ENCODE results near the gene HSDL1.

The HSDL1 gene

DNA sequence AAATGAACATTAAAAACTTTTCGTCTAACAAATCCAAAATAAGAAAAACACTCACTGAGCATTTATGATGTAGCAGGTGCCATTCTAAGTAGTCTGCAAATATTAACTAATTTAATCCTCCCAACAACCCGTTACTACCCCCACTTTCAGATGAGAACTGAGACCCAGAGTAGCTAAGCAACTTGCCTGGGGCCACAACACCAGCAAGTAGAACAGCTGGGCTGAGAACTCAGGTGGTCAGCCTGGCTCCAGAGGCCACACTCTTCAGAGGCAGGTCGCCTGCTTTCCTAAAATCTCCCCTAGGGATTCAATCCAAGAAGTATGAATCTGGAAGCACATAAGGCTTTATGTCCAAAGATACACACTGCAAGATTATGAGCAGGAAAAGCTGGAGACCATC, 34.5 kb downstream of the HSDL1 start:
- in situ Hi-C loops (cut with HindIII; ENCODE audit: low sequenced_read_pairs): no loop called here

- in situ Hi-C loops (cut with HindIII; ENCODE audit: low sequenced_read_pairs): no loop called here
Observed at GRCh38 chr16:84109598-84110335, 35.2 kb downstream of the HSDL1 start.

- in situ Hi-C loops (cut with HindIII; ENCODE audit: low sequenced_read_pairs): no loop called here
Observed at GRCh38 chr16:84107921-84108320, 37.1 kb downstream of the HSDL1 start.

GRCh38 chr16:84105948-84106740, 38.8 kb downstream of the HSDL1 start:
- in situ Hi-C loops (cut with HindIII; ENCODE audit: low sequenced_read_pairs): no loop called here

DNA sequence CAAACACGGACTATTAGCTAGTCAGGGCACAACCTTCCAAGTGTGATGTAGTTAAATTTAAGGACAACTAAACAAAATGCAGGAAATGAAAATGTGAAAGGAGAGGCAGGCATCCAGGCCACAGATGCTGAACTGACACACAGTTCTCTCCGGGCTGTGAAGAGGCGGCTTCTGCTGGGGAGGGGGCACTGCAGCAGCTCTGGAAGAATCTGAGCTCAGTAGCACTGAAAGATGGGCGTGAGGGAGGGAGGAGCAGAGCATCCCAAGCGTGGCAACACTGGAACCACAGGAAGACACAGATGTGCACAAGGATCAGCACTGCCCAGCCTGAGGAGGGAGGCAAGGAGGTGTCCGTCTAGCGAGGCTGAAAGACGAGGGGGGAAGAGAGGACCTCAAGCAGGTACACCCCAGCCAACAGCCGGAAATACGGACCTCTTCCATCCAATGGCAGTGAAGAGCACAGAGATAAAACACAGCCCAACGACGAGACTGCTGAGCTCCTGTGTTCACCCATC, 39.6 kb downstream of the HSDL1 start:
- in situ Hi-C loops (cut with HindIII; ENCODE audit: low sequenced_read_pairs): no loop called here

- in situ Hi-C loops (cut with HindIII; ENCODE audit: low sequenced_read_pairs): loop anchor here (5.0 kb wide), 2 partner anchors 48 to 72 kb away; no protein-coding TSS in a partner anchor
Observed at GRCh38 chr16:84104231-84104630, 40.7 kb downstream of the HSDL1 start.

- in situ Hi-C loops (cut with HindIII; ENCODE audit: low sequenced_read_pairs): loop anchor here (5.0 kb wide), 2 partner anchors 49 to 71 kb away; no protein-coding TSS in a partner anchor
Observed at GRCh38 chr16:84103678-84104077, 41.3 kb downstream of the HSDL1 start.

GRCh38 chr16:84098939-84099338, 46.0 kb downstream of the HSDL1 start:
- in situ Hi-C loops (cut with HindIII; ENCODE audit: low sequenced_read_pairs): no loop called here

DNA sequence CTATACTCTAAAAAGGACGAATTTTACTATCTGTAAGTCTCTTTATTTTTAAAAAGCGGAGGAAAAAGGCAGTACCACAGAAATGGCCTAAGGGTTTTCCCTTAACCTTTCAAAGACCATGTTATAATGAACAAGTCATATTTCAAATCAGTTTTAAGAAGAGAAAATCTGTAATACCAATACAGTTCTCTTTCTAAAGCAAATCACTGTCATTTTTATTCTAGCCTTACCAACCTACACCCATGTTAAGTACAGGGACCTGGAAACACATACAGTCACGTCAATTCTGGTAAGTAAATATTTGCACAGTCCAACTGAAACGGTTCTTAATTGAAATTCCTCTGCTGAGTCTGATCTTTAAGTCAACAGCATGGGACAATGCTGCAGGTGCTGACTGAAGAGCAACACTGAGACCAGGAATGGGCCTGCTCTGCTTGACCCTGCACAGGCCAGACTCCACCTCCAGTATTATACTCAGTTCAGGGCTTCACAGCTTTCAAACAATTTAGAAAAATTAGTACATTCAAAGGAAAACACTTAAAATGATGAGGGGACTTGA, 48.5 kb downstream of the HSDL1 start:
- in situ Hi-C loops (cut with HindIII; ENCODE audit: low sequenced_read_pairs): no loop called here

GRCh38 chr16:84095466-84095865, 49.5 kb downstream of the HSDL1 start:
- in situ Hi-C loops (cut with HindIII; ENCODE audit: low sequenced_read_pairs): no loop called here

- in situ Hi-C loops (cut with HindIII; ENCODE audit: low sequenced_read_pairs): no loop called here
Observed at GRCh38 chr16:84093879-84094270, 51.1 kb downstream of the HSDL1 start.

DNA sequence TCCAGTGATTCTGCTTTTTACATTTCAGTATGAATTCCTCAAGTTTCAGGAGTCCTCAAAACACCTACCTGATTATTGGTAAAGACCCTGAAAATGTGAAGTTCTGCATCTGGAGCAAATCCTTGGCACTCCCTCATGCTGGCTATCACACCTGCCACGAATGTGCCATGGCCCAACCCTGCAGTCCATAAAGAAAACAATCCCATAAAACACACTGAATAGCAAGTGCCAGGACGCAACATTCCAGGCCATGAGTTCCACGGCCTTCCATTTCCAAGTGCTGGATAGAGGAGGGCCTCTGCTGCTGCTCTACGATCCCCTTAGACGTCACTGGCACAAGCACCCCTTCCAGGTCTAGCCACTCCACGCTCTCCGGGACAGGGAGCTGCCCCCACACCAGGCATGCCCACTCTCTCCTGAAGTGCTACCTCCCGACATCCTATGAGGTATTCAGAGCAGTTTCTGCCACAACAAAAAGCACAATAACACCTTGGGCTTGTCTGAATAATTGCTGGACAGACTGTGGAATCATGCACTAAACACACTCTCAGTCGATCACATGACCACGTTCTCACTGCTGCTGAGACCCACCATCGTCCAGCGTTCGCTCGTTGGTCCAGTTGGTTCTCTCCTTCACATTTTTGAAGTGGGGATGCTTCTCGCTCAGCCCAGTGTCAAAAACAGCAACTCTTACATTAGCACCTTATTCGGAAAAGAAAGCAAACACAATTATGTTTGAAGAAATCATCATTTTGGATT, 51.7 kb downstream of the HSDL1 start:
- in situ Hi-C loops (cut with HindIII; ENCODE audit: low sequenced_read_pairs): no loop called here

DNA sequence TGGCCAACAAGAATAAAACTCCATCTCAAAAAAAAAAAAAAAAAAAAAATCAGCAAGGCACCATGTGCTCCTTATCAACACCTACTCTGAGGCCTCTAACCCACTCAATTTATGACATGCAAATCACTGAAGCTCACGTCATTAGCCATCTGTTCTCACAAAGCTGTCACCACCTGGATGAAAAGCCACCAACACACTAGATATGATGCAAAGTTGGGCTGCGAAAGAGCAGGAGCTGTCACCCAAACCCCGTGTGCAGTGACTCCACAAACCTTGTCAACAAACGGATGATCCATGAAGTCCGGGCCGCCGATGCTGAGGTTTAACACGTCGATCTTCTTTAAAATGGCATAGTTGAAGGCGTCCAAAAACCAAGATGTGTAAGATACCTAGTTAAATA, 53.5 kb downstream of the HSDL1 start:
- in situ Hi-C loops (cut with HindIII; ENCODE audit: low sequenced_read_pairs): no loop called here

- in situ Hi-C loops (cut with HindIII; ENCODE audit: low sequenced_read_pairs): no loop called here
Observed at GRCh38 chr16:84090211-84090610, 54.8 kb downstream of the HSDL1 start.

DNA sequence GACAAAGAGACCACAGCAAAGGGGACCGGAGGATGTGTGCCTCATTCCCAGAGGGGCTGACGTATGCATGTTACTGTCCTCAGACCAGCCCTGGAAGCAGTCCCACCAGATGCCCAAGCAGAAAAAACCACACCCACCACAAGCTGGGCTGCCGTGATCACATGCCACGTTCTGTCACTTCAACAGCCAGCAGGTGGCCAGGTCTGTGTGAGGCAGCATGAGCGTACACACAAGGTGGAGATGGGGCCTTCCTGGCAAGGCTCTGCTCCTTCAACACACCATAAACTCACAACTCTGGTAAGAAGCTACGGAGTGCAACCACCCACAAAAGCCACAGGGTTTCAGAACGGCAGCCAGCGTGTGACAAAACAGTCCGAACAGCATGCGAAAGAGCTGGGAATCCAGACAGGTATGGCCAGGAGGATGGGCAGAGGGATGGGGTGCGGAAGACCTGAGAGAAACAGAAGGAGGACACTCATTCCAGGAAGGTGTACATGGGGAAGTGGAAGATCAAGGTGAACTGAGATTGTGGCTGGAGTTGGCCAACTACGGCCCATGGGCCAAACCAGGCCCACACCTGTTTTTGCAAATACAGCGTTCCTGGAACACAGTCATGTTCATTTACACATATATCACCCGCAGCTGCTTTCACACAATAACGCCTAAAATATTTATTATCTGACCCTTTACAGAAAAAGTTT, 56.1 kb downstream of the HSDL1 start:
- in situ Hi-C loops (cut with HindIII; ENCODE audit: low sequenced_read_pairs): no loop called here

GRCh38 chr16:84087466-84088151, 57.4 kb downstream of the HSDL1 start:
- in situ Hi-C loops (cut with HindIII; ENCODE audit: low sequenced_read_pairs): no loop called here

DNA sequence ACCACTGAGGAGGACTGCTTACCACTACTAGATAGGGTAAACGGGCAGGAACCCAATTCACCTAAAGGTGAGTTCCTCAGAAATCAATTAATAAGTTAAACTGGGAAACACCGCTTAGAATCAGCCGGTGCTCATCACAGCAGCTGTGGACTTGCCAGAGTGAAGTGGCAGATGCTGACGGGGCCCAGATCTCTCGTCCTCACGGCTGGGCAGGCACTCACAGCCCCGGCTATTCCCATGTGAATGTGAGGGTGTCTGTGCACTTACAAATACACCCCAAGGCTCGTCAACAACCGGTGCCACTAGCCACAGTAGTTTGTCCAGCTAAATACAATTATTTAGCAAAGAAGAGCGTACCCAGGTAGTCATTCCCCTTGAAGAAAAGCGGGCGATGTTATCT, 58.0 kb downstream of the HSDL1 start:
- in situ Hi-C loops (cut with HindIII; ENCODE audit: low sequenced_read_pairs): no loop called here

DNA sequence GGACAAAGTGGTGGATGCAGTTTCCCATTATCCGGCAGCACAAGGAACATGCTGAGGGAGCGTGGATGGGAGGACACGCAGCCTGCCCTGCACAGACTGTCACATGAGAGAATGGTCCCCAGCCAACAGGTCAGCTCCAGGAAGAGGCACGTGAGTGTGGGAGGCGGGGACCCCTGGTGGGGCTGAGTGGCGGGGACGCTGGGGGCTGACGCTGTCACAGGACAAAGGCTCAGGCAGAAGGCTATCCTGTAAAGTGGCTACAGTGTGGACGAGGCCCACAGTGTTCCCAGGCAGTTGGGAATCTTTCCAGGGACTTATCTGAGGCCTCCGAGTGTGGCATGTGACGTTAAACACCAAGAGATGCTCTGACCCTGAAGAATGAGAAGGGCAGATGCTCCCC, 58.6 kb downstream of the HSDL1 start:
- in situ Hi-C loops (cut with HindIII; ENCODE audit: low sequenced_read_pairs): no loop called here

- in situ Hi-C loops (cut with HindIII; ENCODE audit: low sequenced_read_pairs): no loop called here
Observed at GRCh38 chr16:84085773-84086172, 59.2 kb downstream of the HSDL1 start.

DNA sequence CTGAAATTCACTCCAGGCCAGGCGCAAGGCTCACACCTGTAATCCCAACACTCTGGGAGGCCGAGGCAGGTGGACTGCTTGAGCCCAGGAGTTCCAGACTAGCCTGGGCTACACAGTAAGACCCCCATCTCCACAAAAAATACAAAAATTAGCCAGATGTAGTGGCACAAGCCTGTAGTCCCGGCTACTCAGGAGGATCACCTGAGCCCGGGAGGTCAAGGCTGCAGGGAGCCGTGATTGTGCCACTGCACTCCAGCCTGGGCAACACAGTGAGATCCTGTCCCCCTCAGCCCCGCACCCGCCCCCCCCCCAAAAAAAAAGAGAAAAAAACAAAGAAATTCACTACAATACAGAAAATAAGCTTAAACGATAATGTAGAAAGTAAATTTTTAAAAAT, 59.7 kb downstream of the HSDL1 start:
- in situ Hi-C loops (cut with HindIII; ENCODE audit: low sequenced_read_pairs): no loop called here

Measured in endothelial cell of hepatic sinusoid (primary cell).